GM12878 (cell line): ENCODE data around the gene CCN6. TPM values are rescaled to one million over a fixed set of nuclear protein-coding genes. Genes with fewer than 3 reads are reported as not detected.

Source experiments
- ATAC-seq: fragments of 200-7000 bp; cut with Tn5 transposase; 3 replicates; pipeline ENCODE4 v1.9.1; 2020; ENCODE audit warnings: mild to moderate bottlenecking, moderate library complexity
- BruUV-seq: library from RNA; stranded (reverse); fragments of 400-500 nt; replicated peaks from 2 replicates; lab custom pipeline; 2021; lab: Mats Ljungman, UMichigan
- CTCF ChIA-PET: fragments of 300-600 bp; sonication (Branson Sonifier 250); formaldehyde crosslinking; extraction: SDS; loops from one replicate; lab custom pipeline; 2021; ENCODE audit warnings: inconsistent platforms; lab: Yijun Ruan, JAX
- POLR2A ChIA-PET: fragments of 350-600 bp; formaldehyde crosslinking; extraction: SDS; loops from one replicate; lab custom pipeline; 2021; ENCODE audit warnings: inconsistent platforms; lab: Charles Lee
- RAD21 ChIA-PET: fragments of 300-600 bp; sonication (Branson Sonifier 250); formaldehyde crosslinking; loops from one replicate; lab custom pipeline; 2023; ENCODE audit warnings: antibody characterized with exemption; ENCODE audit not compliant: unreplicated experiment; lab: Charles Lee
- SMC1A ChIA-PET: fragments of 300-600 bp; sonication (Branson Sonifier 250); formaldehyde crosslinking; loops from one replicate; lab custom pipeline; 2023; ENCODE audit not compliant: unreplicated experiment, uncharacterized antibody; lab: Charles Lee
- DNase-seq: peaks from one replicate; pipeline ENCODE4 v3.0.0-alpha.2; 2011; ENCODE audit warnings: low read depth, low spot score
- FAIRE-seq: peaks from 3 replicates; lab custom pipeline; 2011; peaks lifted over from hg19 to GRCh38; lab: Jason Lieb, UNC
- H2AFZ ChIP-seq: 2 replicates; pipeline ENCODE4 v1.6.0; 2011; ENCODE audit warnings: low read depth, low read length, control low read depth; ENCODE audit not compliant: control insufficient read depth
- H3K27ac ChIP-seq: 2 replicates; pipeline ENCODE4 v1.5.1; 2011; ENCODE audit warnings: control low read depth; ENCODE audit not compliant: control insufficient read depth, insufficient read depth
- H3K27me3 ChIP-seq, 2 experiments: replicated peaks in 1 of 2; 2 replicates each; pipeline versions ENCODE4 v1.6.0 to v1.6.1; 2011; ENCODE audit warnings: low read length in 1 of 2; ENCODE audit not compliant: control insufficient read depth in 2 of 2, insufficient read depth in 2 of 2
- H3K36me3 ChIP-seq, 2 experiments: 2 replicates each; pipeline ENCODE4 v1.5.1; 2011; ENCODE audit warnings: low read length in 1 of 2; ENCODE audit not compliant: control insufficient read depth in 2 of 2, insufficient read depth in 2 of 2
- H3K4me1 ChIP-seq: 2 replicates; pipeline ENCODE4 v1.6.1; 2011; ENCODE audit warnings: mild to moderate bottlenecking, low read length, moderate library complexity, mixed read lengths; ENCODE audit not compliant: control insufficient read depth, insufficient read depth
- H3K4me2 ChIP-seq: 2 replicates; pipeline ENCODE4 v1.6.0; 2011; ENCODE audit warnings: control low read depth; ENCODE audit not compliant: control insufficient read depth, insufficient read depth
- H3K4me3 ChIP-seq: fragments of 200-600 bp; sonication (generic); 2 replicates; pipeline ENCODE4 v1.5.1; 2016
- H3K79me2 ChIP-seq: 2 replicates; pipeline ENCODE4 v1.6.0; 2011; ENCODE audit warnings: low read length; ENCODE audit not compliant: control insufficient read depth, insufficient read depth
- H3K9ac ChIP-seq: 2 replicates; pipeline ENCODE4 v1.8.0; 2011; ENCODE audit warnings: low read length, control low read depth, mixed read lengths; ENCODE audit not compliant: control insufficient read depth, insufficient read depth
- H3K9me3 ChIP-seq: replicated peaks from 3 replicates; pipeline ENCODE4 v1.5.1; 2011; ENCODE audit warnings: mild to moderate bottlenecking, low read length; ENCODE audit not compliant: control insufficient read depth, insufficient read depth
- H4K20me1 ChIP-seq: 2 replicates; pipeline ENCODE4 v1.6.0; 2011; ENCODE audit not compliant: control insufficient read depth, insufficient read depth
- CBX3 ChIP-seq: fragments of 200-600 bp; sonication (generic); IDR thresholded peaks from 2 replicates; pipeline ENCODE4 v1.6.1; 2016; ENCODE audit warnings: low read depth, borderline replicate concordance
- E4F1 ChIP-seq: fragments of 450-650 bp; IDR thresholded peaks from 2 replicates; pipeline ENCODE4 v1.6.1; 2018; ENCODE audit warnings: borderline replicate concordance, mild to moderate bottlenecking; ENCODE audit not compliant: partially characterized antibody
- GATAD2B ChIP-seq: fragments of 450-650 bp; conservative IDR thresholded peaks from 2 replicates; pipeline ENCODE4 v1.6.1; 2017; ENCODE audit warnings: low read depth, mild to moderate bottlenecking, moderate library complexity
- HDAC6 ChIP-seq: fragments of 200-600 bp; sonication (generic); IDR thresholded peaks from one replicate; pipeline ENCODE4 v1.8.0; 2017; ENCODE audit warnings: antibody characterized with exemption; ENCODE audit not compliant: unreplicated experiment
- IRF5 ChIP-seq: fragments of 450-650 bp; IDR thresholded peaks from 2 replicates; pipeline ENCODE4 v1.6.1; 2017; ENCODE audit warnings: borderline replicate concordance
- JUNB ChIP-seq: IDR thresholded peaks from 2 replicates; pipeline ENCODE4 v1.6.1; 2016; ENCODE audit warnings: antibody characterized with exemption, mild to moderate bottlenecking
- NR2C2 ChIP-seq: IDR thresholded peaks from 2 replicates; pipeline ENCODE4 v1.6.1; 2011; ENCODE audit warnings: borderline replicate concordance, low read depth; ENCODE audit not compliant: control insufficient read depth, insufficient read length
- POLR2A ChIP-seq: IDR thresholded peaks from 2 replicates; pipeline ENCODE4 v1.6.1; 2011; ENCODE audit warnings: low read depth, mild to moderate bottlenecking, low read length
- POLR2AphosphoS5 ChIP-seq: IDR thresholded peaks from 2 replicates; pipeline ENCODE4 v1.6.1; 2011; ENCODE audit warnings: mild to moderate bottlenecking, low read length, inconsistent platforms
- RUNX3 ChIP-seq: IDR thresholded peaks from 2 replicates; pipeline ENCODE4 v1.6.1; 2012; ENCODE audit warnings: low read length, inconsistent platforms
- SMAD5 ChIP-seq: IDR thresholded peaks from 2 replicates; pipeline ENCODE4 v1.6.1; 2016; ENCODE audit warnings: antibody characterized with exemption, low read depth
- SMC3 ChIP-seq: IDR thresholded peaks from 2 replicates; pipeline ENCODE4 v1.6.1; 2011; ENCODE audit warnings: low read length, improper control_type of control experiment, borderline replicate concordance
- TCF12 ChIP-seq: IDR thresholded peaks from 2 replicates; pipeline ENCODE4 v1.6.1; 2011; ENCODE audit warnings: low read depth, mild to moderate bottlenecking, low read length
- YY1 ChIP-seq: IDR thresholded peaks from 2 replicates; pipeline ENCODE4 v1.6.1; 2011; ENCODE audit warnings: low read depth, mild to moderate bottlenecking, low read length
- ZBTB33 ChIP-seq: fragments of 450-650 bp; IDR thresholded peaks from 2 replicates; pipeline ENCODE4 v1.6.1; 2017; ENCODE audit warnings: mild to moderate bottlenecking
- ZNF592 ChIP-seq: fragments of 450-650 bp; IDR thresholded peaks from 2 replicates; pipeline ENCODE4 v1.6.1; 2017; ENCODE audit warnings: mild to moderate bottlenecking, moderate library complexity
- WGBS: methylation state at CpG from one replicate; pipeline ENCODE4 v1.1.6; 2016; ENCODE audit warnings: low lambda C conversion rate; ENCODE audit not compliant: insufficient replicate concordance, insufficient coverage; ENCODE audit errors: missing lambda C conversion rate; 5-methylcytosine and 5-hydroxymethylcytosine counted together
- in situ Hi-C: fragments of 300-500 bp; cut with MboI; formaldehyde crosslinking; loops from 9 replicates; pipeline ENCODE4 v1.14.3; 2018; ENCODE audit warnings: mixed read lengths
- intact Hi-C: fragments of 100-400 bp; cut with micrococcal nuclease; formaldehyde crosslinking; loops from one replicate; pipeline ENCODE4 v1.14.2; 2022; ENCODE audit not compliant: unreplicated experiment
- polyA plus RNA-seq, 11 experiments: library from polyadenylated mRNA; depleted of rRNA in 4 of 11; unstranded in 6 of 11; stranded (reverse) in 5 of 11; fragments of >200 nt; fragmentation: Nextera tagmentation in 4 of 11; fragmentation: Illumina TruSeq in 1 of 11; extraction: Ambion mirVana in 4 of 11; extraction: Trizol in 1 of 11; gene quantifications; 1 replicate in 1 of 11; 2 replicates in 10 of 11; pipeline versions ENCODE4 v1.2.1 to v1.2.3, GENCODE V29; 2011 to 2016; ENCODE audit warnings: inconsistent platforms in 2 of 11, missing spikeins in 2 of 11, low read depth in 1 of 11
- total RNA-seq, 4 experiments: library from RNA; depleted of rRNA in 3 of 4; stranded (reverse); fragments of >200 nt in 3 of 4; fragmentation: Illumina TruSeq in 1 of 4; extraction: Trizol in 1 of 4; gene quantifications; 2 replicates each; pipeline versions ENCODE4 v1.2.1 to v1.2.3, GENCODE V29; 2013 to 2021

Gene CCN6
- total and polyA plus RNA-seq, 10 of the 15 experiments (the other 5 are each of a cell fraction or from before 2014, with no cell fraction given), result 0.05 to 0.24 (median 0.19) TPM; not detected in 5

GRCh38 chr6:112031960-112032359 is 21.9 kb upstream of the CCN6 start:
- 67% methylated on average over 6 of the region's 6 CpGs for WGBS
- SMC1A ChIA-PET, result no interaction called here
- H2AFZ ChIP-seq, result no peak overlapping the region
- DNase-seq (no peak), ATAC-seq (no peak), FAIRE-seq (no peak)
- no peaks in the 10 kb centered on the region for H3K79me2 ChIP-seq
- H3K9me3 ChIP-seq, result no peaks in the 10 kb centered on the region
- CTCF ChIA-PET, result interaction anchor here (1.1 to 2.9 kb wide), 5 partner anchors 10 to 337 kb away, joined by 3 to 12 read pairs (median 10); no protein-coding TSS in a partner anchor
- H3K36me3 ChIP-seq, result no peaks in the 10 kb centered on the region
- no peak overlapping the region for H3K9ac ChIP-seq
- in situ Hi-C loops, result loop anchor here (5.0 kb wide), 1 partner anchor 325 kb away; no protein-coding TSS in a partner anchor
- H3K27me3 ChIP-seq, result no peaks in the 10 kb centered on the region
- H3K27ac ChIP-seq, result no peak overlapping the region
- peaks cover 8% of the 10 kb centered on the region; the same call in 1 of the 2 replicates for H3K4me1 ChIP-seq
- H3K4me3 ChIP-seq, result no peak overlapping the region
- no peaks in the 10 kb centered on the region for H4K20me1 ChIP-seq
- RAD21 ChIA-PET, result interaction anchor here (1.2 kb wide), 1 partner anchor 773 kb away, joined by 3 read pairs; a partner anchor contains a TSS
- BruUV-seq, result no TSS peak
- POLR2A ChIA-PET, result interaction anchor here (0.6 kb wide), 1 partner anchor 49 kb away, joined by 3 read pairs; no protein-coding TSS in a partner anchor
- no peak overlapping the region for H3K4me2 ChIP-seq
- intact Hi-C loops, result no loop called here
- TF ChIP-seq SMAD5, result no peak
- no peak for TF ChIP-seq NR2C2
- TF ChIP-seq HDAC6, result no peak
- TF ChIP-seq TCF12, result no peak
- no peak for TF ChIP-seq JUNB
- no peak for TF ChIP-seq POLR2A
- no peak for TF ChIP-seq E4F1
- TF ChIP-seq ZBTB33, result no peak
- no peak for TF ChIP-seq CBX3
- TF ChIP-seq RUNX3, result no peak
- TF ChIP-seq GATAD2B, result no peak
- no peak for TF ChIP-seq POLR2AphosphoS5
- TF ChIP-seq SMC3, result no peak
- no peak for TF ChIP-seq IRF5
- no peak for TF ChIP-seq YY1
- TF ChIP-seq ZNF592, result no peak
